Measurements from ENCODE around the gene NXN.

DNA sequence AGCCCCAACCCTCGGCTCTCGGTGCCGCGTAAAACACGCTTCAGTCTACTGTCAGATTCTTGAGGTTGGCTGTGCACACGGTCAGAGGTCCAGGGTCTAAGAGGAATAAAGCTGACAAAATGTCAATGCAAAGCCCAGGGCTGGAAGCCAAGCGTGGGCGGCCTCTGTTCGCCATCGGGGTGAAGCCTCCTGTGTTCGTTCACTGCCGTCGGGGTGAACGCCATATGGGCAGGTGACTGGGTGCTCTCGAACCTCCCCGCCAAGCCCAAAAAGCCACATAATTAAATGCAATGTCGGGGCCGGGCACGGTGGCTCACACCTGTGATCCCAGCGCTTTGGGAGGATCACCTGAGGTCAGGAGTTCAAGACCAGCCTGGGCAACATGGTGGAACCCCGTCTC, 152.8 kb downstream of the NXN start:
- TF ChIP-seq, protein P1, sequence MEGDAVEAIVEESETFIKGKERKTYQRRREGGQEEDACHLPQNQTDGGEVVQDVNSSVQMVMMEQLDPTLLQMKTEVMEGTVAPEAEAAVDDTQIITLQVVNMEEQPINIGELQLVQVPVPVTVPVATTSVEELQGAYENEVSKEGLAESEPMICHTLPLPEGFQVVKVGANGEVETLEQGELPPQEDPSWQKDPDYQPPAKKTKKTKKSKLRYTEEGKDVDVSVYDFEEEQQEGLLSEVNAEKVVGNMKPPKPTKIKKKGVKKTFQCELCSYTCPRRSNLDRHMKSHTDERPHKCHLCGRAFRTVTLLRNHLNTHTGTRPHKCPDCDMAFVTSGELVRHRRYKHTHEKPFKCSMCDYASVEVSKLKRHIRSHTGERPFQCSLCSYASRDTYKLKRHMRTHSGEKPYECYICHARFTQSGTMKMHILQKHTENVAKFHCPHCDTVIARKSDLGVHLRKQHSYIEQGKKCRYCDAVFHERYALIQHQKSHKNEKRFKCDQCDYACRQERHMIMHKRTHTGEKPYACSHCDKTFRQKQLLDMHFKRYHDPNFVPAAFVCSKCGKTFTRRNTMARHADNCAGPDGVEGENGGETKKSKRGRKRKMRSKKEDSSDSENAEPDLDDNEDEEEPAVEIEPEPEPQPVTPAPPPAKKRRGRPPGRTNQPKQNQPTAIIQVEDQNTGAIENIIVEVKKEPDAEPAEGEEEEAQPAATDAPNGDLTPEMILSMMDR (conservative IDR thresholded peaks at IDR 0.05; ENCODE audit: low read depth, low read length): no peak
- TF ChIP-seq EZH2 (IDR thresholded peaks at IDR 0.05; ENCODE audit: low read length, unreplicated experiment): no peak
- no peak for TF ChIP-seq EZH2phosphoT487 (IDR thresholded peaks at IDR 0.05; ENCODE audit: borderline replicate concordance, low read length)
